ENCODE results near the gene USP28.
"Not testable (repeated sequence)": the region's sequence is repeated elsewhere in the genome, so short reads cannot be mapped to it uniquely, and the experiment has no call there.

USP28 gene

DNA sequence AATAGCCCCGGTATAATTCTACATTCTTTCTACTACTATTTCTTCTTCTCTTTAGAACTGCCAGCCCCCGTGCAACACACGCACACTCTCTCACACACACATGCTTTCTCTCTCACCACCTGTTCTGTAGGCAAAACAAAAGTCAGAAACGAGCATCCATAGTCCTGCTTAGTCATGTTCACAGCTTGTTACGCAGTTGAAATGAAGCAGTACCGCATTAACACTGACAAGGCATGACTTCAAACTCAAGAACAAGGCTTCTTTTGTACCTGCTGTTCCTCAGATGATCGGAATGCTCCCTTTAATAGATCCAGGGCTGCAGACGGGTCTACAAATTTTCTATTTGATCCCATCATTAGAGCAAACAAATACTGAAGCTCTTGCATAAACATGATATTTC, 42.2 kb downstream of the USP28 start:
- DNase-seq = no peak

DNA sequence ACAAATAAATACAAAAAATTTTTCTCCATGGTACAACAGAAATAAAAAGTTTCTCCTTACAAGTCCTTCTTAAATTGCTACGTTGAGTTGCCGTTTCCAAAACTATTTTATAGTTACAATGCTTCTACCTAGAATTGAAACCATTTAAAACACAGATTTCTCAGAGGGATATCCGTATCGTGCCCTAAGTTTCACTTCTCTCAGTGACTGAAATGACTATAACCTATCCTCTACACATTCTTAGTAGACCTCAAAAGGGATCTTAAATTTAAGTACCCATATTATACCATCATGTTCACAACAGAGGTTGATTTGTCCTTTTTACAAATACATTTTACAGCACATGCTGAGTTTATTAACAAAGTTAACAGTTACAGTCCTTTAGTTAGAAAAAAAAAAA, 44.1 kb downstream of the USP28 start:
- no peak for DNase-seq

DNA sequence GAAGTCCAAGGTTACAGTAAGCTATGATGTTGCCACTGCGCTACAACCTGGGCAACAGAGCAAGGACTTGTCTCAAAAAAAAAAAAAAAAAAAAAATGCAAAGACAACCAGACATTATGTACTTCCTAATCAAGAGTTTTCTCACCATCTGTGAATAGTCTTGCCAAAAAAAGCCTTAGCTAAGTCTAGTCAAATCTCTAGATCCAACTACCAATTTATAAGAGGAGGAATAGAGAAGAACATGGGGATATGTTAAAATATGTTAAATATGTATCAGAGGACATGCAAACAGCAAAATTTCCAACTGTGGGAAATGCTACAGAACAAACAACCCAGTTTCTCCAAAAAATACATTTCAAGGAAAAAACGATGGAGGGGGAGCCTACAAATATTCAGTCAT, 45.6 kb downstream of the USP28 start:
- no peak for DNase-seq

DNA sequence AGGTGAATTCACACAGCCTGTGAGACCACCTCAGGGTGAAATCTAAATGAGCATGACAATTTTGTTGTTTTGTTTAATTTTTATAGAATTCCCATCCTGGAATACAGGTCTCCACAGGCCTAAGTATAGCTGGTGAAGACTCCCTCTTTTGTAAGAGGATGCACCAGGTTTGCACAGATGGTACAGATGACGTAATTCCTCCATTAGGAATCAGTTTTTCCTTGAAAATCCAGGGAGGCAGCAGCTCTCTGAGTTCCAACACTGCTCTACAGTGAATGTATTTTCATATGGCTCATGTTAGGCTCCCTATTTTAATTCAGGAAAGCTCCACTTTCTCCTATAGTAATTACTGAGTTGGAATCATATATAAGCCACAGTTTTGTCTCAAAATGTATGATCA, 47.2 kb downstream of the USP28 start:
- DNase-seq = no peak

DNA sequence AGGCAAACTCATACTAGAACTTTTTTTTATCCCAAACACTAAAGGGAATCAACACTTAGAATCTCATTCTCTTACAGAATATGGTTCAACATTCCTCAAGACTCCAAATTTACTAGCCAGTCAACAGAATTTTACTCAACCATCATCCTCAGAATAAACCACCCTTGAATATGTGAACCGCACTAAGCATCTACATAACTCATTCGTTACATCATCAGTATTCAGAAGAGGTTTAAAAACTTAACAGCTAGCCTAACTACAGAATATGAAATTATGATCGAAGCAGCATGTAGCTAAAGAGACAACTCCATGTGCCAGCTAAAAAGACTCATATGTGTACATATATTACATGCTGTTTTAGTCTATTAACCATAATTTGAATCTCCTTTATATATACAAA, 47.9 kb downstream of the USP28 start:
- DNase-seq = no peak

DNA sequence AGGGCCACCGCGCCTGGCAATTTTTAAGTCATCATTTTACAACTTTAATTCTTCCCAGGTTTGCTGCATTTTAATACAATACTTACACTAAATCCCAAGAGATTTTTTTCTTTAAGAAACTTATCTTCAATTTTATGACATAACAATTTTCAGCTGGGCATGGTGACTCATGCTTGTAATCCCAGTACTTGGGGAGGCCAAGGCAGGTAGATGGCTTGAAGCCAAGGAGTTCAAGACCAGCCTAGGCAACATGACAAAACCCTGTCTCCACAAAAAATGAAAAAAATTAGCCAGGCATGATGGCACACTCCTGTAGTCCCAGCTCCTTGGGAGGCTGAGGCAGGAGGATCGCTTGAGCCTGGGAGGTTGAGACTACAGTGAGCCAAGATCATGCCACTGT, 56.9 kb downstream of the USP28 start:
- no peak for DNase-seq

DNA sequence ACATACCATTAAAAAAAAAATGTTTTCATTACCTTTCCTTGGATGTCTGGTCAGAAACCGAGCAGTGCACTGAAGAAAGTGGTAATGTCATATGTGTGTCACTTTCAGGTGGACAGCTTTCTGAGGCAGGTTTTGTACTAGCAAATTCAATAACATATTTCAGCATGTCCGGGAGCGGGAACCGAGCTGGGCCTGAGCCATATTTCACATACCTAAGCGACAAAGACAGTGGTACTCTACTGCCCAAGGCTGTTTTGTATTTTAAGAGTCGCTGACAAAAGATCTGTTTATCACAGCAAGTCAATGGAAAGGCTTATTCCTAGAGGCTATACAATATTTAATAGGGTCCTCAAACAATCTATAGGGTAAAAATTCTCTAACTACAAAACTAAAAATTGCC, 57.7 kb downstream of the USP28 start:
- DNase-seq = no peak

DNA sequence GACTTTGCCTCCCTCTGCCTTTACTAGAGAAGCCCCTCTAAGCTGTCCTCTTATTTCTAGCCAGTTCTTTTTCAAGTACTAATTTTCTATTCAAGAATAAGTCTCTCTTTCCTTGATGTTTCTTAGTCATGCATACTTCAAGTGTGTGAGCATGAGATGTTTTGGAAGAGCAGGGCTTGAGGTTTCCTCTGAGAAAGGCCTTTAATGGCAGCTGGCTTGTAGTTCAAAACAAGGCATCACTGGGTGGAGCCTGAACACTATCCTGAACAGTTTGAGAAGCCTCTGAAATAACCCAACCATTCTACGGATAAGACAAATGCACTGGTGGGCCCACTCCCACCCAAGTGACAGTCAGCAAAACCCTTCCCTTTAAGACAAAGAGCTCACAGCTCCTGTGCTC, 58.2 kb downstream of the USP28 start:
- DNase-seq = no peak

DNA sequence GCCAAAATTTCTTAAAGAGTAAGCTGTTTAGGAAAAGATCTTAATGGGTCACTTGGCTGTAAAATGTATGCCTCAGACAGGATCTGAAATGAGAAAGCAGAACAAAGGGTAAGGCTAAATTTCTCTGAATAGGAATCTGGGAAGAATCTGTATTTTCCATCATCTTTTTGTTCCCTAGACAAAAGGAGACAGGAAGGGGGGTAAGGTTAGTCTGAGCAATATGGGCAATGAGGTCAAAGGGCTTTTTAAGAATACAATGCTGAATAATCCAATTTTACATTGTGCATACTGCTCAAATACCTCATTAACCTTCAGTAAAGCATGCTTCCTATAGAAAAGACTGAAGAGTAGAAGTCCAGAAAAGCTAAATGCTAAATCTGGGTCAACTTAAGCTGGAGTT, 61.2 kb downstream of the USP28 start:
- no peak for DNase-seq

DNA sequence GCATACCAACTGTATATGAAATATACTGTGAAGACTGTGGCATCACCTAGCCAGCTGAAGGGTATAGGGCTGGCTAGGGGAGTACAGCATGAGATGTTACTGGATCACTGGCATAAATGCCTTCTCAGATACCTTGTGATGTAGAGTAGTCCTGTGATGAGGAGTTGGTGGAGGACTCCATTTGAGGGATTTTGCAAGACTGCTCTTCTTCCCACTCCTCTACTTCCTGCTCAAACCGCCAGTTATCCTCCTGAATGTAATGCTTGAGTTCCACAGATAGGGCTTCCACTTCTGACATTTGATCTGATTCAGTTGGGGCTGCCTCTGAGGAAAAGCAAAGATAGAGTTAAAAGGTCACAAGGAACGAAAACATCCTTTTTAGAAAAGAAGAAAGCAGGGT, 66.4 kb downstream of the USP28 start:
- peak; percentile 7 to 20 (median 7) for DNase-seq

DNA sequence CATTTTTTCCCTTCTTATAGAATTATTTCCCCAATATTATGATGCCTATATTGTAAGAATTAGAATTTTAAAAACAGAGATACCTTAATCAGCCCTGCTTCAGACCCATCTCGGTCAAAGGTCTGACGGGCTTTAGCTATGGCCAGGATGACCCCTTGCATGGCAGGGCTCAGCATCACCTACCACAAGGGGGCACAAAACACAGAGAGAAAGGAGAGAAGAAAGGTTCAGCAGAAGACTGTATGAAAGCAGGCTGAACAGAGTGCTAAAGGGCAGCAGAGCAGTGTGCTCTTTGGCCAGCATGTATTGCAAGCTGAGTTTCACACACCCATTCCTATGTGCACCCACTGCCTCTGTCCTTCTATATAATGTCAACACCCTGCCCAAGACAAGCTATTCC, 69.0 kb downstream of the USP28 start:
- peak; percentile 22 to 32 (median 24) for DNase-seq

DNA sequence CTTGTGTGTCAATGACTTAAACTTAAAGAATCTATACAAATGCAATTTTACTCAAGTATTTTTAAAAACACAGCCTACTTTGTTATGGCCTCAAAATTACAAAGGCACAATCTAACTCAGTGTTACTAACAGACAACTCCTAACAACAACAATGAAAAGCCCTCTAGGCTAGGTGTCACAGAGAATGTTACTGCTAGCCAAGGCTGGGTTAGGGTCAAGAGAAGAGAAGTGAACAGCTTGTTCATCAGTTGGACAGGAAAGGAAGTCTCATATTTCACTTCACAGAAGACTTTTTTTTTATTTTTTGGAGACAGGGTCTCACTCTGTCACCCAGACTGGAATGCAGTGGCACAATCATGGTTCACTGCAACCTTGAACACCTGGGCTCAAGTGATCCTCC, 69.7 kb downstream of the USP28 start:
- no peak for DNase-seq

DNA sequence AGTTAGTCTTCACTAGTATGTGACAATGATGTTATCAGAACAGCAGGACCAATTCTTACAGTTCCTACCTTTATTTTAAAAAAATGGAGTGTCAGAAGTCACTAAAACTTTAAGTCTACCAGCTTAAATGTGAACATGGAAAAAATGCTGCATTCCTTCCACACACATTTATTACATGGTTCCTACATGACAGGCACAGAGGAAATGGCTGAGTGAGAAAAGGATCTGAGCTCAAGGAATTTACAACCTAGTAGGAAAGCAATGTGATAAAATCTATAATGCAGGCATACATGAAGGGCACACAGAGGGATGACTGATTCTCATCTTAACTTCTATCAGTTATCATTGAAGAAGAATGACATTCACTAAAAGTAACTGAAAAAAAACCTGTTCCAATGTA, 72.8 kb downstream of the USP28 start:
- DNase-seq = no peak

DNA sequence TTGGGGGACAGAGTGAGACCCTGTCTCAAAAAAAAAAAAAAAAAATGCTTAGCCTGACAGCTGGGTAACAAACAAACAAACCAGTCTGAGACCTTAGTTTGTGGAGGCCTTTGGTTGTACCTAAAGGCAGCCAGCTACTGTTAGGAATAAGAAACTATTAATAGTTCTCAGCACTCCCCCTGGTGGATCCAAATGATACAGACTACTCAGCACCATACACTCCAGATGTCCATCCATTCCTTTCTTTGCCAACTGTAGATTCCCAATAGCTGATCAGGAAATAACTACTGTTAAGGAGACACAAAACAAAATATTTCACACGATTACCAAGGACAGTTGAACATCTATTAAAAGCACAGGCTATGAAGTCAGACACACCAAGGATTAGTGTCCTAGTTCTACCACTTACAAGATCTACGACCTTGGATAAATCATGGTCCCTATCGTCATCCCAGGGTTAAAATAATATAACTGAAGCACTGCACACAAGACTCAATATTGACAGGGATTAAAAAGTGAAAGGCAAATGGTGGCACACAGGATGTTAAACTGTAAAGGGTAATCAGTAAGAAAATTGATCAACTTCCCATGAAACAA, 78.6 kb downstream of the USP28 start:
- peak; percentile 46 to 60 (median 59) for DNase-seq

DNA sequence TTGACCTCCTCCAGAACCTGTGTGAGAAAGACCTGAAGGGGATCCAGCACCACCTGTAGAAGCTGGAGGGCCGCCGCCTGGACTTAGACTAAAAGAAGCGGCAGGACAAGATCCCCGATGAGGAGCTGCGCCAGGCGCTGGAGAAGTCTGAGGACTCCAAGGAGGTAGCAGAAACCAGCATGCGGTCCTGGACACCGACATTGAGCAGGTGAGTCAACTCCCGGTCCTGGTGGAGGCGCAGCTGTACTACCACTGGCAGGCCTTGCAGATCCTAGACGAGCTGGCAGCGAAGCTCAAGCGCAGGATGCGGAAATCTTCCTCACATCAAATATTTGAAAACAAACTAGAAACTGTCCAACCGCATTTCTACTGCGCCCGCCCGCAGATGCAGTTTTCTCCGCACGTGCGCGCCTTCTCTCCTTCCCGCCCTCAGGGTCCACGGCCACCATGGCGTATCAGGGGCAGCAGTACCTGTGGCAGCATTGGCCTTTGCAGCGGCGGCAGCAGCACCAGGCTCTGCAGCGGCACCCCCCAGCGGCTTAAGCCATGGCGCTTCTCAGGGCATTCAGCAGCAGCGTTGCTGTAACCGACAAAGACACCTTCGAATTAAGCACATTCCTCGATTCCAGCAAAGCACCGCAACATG, 85.6 kb downstream of the USP28 start:
- no peak for DNase-seq

DNA sequence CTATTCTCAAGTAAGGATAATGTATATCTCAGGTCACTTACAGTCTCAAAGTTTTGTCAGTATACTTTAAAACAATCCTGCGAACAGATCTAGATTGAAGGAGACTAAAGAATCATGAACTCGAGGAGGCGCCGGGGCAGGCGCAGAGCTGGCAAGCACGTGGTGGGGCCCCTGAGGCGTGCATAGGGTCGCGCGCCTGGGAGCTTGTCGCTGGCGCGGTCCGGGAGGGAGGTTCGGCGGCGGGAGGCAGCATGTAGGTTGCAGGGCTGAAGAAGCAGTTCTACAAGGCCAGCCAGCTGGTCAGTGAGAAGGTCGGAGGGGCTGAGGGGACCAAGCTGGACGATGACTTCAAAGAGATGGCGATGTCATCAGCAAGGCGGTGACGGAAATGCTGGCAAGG, 86.4 kb downstream of the USP28 start:
- not testable (repeated sequence) for DNase-seq

DNA sequence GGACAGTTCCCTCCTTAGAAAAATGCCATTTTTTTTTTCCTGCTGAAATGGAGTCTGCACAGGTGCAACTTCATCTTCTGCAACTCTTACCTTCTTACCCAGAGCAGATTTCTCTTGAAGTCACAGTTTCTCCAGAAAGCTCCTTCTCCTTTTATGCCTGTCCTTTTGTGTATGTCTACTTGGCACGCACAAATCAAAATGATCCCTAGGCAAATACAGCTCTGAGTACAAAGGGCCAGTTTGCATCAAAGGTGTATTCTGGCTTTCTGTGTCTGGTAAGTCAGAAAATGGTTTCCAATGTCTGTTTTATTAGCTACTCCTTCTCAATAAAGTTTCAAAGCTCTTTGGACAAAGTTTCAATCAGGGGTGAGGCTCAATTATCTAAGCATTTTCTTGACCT, 93.2 kb downstream of the USP28 start:
- DNase-seq = no peak

DNA sequence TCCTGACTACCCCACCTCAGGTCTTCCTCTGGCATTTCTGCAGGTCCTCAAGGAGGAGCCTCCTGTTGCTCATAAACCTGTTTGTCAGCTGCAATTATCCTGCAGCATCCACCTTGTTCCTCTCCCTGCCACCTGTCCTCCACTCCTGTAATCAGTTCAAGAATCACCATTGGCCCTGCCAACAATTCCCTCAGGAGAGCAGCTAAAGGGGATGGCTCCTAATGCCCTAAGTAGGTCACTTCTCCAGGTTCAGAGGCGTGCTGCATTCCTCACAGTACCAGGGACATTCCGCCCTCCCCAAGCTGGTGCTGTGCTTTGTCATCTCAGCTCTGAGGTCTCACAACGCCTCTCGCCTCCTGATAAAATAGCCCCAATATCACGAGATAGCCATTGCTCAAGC, 93.7 kb downstream of the USP28 start:
- DNase-seq = no peak

DNA sequence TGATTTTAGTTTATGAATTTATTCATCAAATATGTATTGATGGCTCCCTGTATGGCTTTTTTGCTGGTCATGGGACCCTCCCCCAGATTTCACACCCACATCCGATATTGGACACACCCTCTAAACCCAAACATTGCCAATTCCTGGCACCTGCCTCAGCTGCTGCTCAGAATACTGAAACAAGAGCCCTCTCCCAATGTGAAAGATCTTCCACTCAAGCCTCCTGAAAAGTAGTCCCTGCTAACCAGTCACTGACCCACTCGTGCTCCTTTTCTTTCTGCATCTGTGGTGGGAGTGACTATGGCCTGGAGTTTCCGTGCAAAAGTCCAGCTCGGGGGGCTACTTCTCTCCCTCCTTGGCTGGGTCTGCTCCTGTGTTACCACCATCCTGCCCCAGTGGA, 95.9 kb downstream of the USP28 start, which contains the start of gene CLDN25:
Gene CLDN25, plus strand, starts transcription at position 301 of the 400 bp plus-strand sequence. Its CDS starts 0 bp downstream, at position 301.
- DNase-seq = no peak

DNA sequence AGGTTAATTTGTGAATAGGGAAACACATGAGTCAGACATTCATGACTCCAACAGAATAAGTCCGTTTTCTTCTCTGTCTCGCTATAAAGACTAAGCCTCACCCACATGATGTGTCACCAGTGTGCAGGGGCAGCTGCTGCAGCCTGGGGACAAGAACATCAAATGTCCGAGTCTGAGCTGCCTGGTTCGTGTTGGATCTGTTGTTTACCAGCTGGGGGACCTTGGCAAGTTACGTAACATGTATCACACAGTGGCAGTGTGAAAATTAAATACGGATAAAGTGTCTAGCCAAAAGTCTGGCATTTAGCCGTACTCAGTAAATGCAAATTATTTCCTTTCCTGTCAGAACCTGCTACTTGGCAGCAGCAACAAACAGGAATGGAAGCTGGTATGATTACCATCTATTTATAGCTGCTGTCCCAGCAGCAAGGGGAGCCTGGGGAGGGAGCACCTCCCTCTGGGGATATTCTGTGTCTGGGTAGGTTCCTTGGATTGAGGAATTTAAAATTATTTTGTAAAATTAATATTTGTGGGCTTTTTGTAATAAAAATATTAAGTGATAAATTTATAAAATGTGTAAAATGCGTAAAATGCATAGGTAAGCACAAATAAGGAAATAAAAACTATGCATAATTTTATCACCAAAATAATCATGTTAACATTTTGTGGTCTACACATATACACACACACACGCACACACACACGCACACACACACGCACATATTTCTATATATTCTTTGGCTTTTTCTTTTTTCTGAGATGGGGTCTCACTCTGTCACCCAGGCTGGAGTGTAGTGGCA, 97.1 kb downstream of the USP28 start:
- peak; percentile 31 to 61 (median 44) for DNase-seq

DNA sequence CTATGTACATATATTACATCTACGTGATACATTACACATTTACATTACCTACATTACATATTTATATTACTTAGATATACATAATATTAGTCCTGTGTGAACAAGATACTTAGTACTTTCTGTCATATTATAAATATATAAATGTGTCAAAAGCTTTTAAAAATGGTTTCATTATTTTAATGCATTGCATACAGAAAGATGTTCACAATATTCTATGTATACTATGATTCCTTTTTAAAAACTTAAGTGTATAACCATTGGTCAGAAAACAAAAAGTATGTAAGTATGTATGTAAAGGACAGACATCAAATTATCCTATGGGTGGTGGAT, 101.2 kb downstream of the USP28 start:
- no peak for DNase-seq

DNA sequence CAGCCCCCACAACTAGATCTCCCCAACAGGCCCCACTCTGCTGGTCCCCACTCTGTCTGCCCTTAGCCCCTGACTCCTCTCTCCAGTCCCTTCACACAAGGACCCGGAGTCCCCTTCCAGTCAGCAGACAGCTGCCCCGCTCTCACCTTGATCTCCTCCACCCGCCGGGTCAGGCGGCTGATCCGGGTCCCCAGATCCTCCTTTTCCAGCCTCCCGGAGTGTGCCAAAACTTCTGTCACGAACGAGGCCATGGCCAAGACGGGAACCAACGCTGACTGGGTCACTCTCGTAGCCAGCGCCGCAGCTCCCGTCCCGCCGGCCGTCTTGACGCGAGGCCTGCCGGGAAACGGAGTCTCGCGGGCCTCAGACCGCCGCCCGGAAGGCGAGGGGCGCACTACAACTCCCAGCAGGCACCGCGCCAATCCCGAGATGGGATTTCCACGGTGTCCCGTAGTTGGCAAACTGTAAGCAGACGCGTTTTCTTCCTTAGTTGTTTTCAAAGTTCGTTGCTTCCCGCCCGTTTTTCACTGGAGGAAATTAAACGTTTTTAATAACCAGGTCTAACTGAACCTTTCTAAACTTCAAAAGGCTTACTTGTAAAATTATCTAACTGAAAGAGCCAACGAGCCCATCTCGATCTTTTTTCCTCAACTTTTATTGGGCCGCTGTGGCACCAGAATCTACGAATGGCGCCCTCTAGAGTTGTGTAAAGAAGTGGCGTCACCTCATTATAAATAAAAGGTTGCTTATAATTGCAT, 101.8 kb downstream of the USP28 start, which contains the start of gene ZW10:
Gene ZW10, minus strand, starts transcription at position 277 of the 758 bp plus-strand sequence. Its CDS starts 26 bp downstream, at position 251.
- peak; percentile 97 to 98 (median 98) for DNase-seq

DNA sequence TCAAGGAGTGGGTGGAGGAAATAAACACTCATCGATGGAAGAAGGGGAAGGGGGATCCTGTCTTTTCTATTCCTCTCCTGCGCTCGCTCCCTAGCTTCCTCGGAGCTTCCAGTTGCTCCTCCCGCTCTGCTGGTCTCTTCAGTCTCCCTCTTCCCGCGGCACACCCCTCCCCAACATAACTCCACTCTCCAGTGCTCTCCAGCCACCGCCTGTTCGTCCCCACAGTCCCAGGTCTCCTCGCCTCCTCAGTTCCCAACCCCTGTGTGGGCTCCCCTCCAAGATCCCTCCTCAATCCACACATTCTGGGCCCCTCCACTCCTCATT, 102.3 kb downstream of the USP28 start:
- DNase-seq = peak; percentile 13 to 43 (median 41)

DNA sequence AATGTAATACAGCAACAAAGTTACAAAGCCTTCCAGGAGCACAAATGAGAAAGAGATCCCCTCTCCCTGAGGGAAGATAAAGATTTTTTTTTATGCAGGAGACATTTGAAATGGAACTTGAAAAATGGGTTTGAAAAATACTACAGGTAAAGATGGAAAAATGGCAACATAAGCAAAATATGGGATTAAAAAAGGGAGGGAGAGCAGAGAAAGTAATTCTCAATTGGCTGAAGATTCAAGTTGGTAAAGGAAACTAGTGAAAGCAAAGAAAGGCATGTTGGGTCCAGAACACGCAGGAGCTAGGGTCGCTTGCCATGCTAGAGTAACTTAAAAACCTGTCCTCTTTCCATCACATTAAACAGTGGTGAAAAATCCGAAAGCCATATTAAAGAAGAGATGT, 103.4 kb downstream of the USP28 start:
- no peak for DNase-seq

Data from suppressor macrophage treated with lipopolysaccharide for 1 hour (primary cell).